ENCODE measurements around the gene SPTBN1.

The SPTBN1 gene

DNA sequence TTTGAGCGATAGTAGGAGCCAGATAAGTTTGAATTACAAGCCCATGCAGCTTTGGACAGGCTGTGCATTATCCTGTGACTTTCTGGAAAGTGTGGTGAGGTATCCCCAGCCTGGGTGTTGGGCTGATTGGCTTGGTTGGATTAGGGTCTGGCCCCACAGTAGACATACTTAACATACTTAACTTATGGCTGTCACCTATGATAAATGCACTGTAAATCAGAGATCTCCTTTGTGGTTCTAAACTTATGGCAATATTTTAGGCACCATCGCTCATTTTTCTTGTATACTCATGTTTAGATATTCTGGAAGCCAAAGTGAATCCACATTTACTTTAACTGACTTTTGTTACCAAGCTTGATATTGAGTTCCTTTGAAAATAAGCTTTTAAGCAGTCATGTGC is 54.8 kb downstream of the SPTBN1 start:
- Histone ChIP-seq H3K27ac (ENCODE audit: low read length) (no peak overlapping the region), H3K4me3 (ENCODE audit: low read length) (no peak overlapping the region), H2AFZ (ENCODE audit: low read depth, low read length) (no peak overlapping the region), H4K20me1 (ENCODE audit: insufficient read depth, low read length) (no peaks in the 10 kb centered on the region), H3K4me2 (ENCODE audit: low read length) (no peak overlapping the region), H3K79me2 (ENCODE audit: low read length) (no peaks in the 10 kb centered on the region), H3K36me3 (replicated peaks; ENCODE audit: low read depth, low read length) (no peaks in the 10 kb centered on the region), H3K27me3 (ENCODE audit: low read depth, low read length) (no peaks in the 10 kb centered on the region), H3K4me1 (ENCODE audit: low read length) (no peaks in the 10 kb centered on the region), H3K9ac (ENCODE audit: low read length) (no peak overlapping the region), H3K9me3 (ENCODE audit: insufficient read depth, low read length) (no peaks in the 10 kb centered on the region)
- TF ChIP-seq CTCF (IDR thresholded peaks at IDR 0.05; ENCODE audit: low read depth, low read length) (no peak), EZH2phosphoT487 (IDR thresholded peaks at IDR 0.05; ENCODE audit: low read depth) (no peak)

DNA sequence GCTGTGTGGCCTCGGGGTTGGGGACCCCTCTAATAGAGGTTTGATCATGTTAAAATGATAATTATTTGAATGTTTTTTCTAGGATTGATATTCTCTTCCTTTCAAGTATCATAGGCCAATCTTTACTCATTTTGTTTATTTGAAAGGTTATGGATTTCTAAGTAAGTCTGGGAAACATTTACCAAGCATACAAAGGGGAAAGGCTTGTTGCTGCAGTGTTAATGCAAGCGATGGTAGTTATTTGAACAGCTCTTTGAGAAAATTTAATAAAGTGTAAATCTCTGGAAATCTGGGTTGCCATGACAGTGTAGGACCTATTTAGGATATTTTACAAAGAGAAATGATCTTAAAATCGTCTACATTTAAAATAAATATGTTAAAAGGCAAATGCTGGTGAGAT is 56.1 kb downstream of the SPTBN1 start:
- Histone ChIP-seq H3K4me3 (ENCODE audit: low read length) (no peak overlapping the region), H2AFZ (ENCODE audit: low read depth, low read length) (no peak overlapping the region), H3K9me3 (ENCODE audit: insufficient read depth, low read length) (no peaks in the 10 kb centered on the region), H4K20me1 (ENCODE audit: insufficient read depth, low read length) (no peaks in the 10 kb centered on the region), H3K79me2 (ENCODE audit: low read length) (no peaks in the 10 kb centered on the region), H3K9ac (ENCODE audit: low read length) (no peak overlapping the region), H3K27ac (ENCODE audit: low read length) (no peak overlapping the region), H3K4me2 (ENCODE audit: low read length) (no peak overlapping the region), H3K27me3 (ENCODE audit: low read depth, low read length) (no peaks in the 10 kb centered on the region), H3K36me3 (replicated peaks; ENCODE audit: low read depth, low read length) (no peaks in the 10 kb centered on the region), H3K4me1 (ENCODE audit: low read length) (no peaks in the 10 kb centered on the region)
- TF ChIP-seq EZH2phosphoT487 (IDR thresholded peaks at IDR 0.05; ENCODE audit: low read depth) (no peak), CTCF (IDR thresholded peaks at IDR 0.05; ENCODE audit: low read depth, low read length) (no peak)

DNA sequence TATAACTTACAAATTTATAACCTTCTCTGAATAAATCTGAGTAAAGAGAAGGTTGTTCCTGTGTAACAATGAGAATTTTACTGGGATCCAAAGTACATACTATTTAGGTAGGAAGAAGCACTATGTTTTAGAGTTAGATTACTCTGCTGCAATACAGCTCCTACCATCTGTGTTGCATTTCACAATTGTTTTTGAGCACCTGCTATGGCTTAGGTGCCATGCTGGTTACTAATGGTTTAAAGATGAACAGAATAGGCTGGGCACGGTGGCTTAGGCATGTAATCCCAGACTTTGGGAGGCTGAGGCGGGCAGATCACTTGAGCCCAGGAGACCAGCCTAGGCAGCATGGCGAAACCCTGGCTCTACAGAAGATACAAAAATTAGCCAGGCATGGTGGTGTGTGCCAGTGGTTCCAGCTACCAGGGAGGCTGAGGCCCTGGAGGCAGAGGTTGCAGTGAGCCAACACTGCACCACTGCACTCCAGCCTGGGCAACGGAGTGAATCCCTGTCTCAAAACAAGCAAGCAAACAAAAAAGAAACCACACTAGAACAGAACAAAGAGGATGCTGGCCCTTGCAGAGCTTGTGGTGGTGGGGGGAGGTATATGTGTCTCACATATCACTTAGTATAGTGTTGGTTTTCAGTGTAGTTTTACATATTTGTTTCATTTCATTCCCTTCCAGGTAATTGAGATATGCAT is 56.7 kb downstream of the SPTBN1 start:
- no peak overlapping the region for H2AFZ ChIP-seq (ENCODE audit: low read depth, low read length)

DNA sequence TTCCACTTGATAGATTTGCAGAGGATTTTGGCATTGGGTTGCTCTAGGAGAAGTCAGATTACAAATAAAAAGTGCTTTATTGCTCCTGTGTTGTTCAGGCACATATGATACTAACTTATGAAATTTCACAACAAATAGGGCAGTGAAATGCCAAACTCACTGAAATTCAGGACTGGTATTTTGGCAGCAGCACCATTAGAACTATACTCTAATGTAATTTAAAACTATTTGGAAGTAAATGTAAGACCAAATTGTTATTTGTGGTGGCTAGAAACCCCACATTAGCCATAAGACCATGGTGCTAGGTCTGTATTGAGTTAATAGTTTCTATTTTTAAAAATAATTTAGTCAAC is 57.2 kb downstream of the SPTBN1 start:
- H3K9me3 ChIP-seq (ENCODE audit: insufficient read depth, low read length), result no peaks in the 10 kb centered on the region
- no peak overlapping the region for H3K27ac ChIP-seq (ENCODE audit: low read length)
- H3K4me2 ChIP-seq (ENCODE audit: low read length), result no peak overlapping the region
- no peak for TF ChIP-seq CTCF (IDR thresholded peaks at IDR 0.05; ENCODE audit: low read depth, low read length)
- no peak for TF ChIP-seq EZH2phosphoT487 (IDR thresholded peaks at IDR 0.05; ENCODE audit: low read depth)
- no peaks in the 10 kb centered on the region for H4K20me1 ChIP-seq (ENCODE audit: insufficient read depth, low read length)
- H2AFZ ChIP-seq (ENCODE audit: low read depth, low read length), result no peak overlapping the region
- no peaks in the 10 kb centered on the region for H3K36me3 ChIP-seq (replicated peaks; ENCODE audit: low read depth, low read length)
- no peaks in the 10 kb centered on the region for H3K4me1 ChIP-seq (ENCODE audit: low read length)
- H3K27me3 ChIP-seq (ENCODE audit: low read depth, low read length), result no peaks in the 10 kb centered on the region
- no peak overlapping the region for H3K9ac ChIP-seq (ENCODE audit: low read length)
- H3K4me3 ChIP-seq (ENCODE audit: low read length), result no peak overlapping the region
- H3K79me2 ChIP-seq (ENCODE audit: low read length), result no peaks in the 10 kb centered on the region

More for the DNA sequence above, 56.7 kb downstream of the SPTBN1 start:
- Histone ChIP-seq H3K36me3 (replicated peaks; ENCODE audit: low read depth, low read length) (no peaks in the 10 kb centered on the region), H3K9ac (ENCODE audit: low read length) (no peak overlapping the region), H3K79me2 (ENCODE audit: low read length) (no peaks in the 10 kb centered on the region), H3K27ac (ENCODE audit: low read length) (no peak overlapping the region), H3K4me1 (ENCODE audit: low read length) (no peaks in the 10 kb centered on the region), H3K9me3 (ENCODE audit: insufficient read depth, low read length) (no peaks in the 10 kb centered on the region), H3K4me3 (ENCODE audit: low read length) (no peak overlapping the region), H4K20me1 (ENCODE audit: insufficient read depth, low read length) (no peaks in the 10 kb centered on the region), H3K27me3 (ENCODE audit: low read depth, low read length) (no peaks in the 10 kb centered on the region), H3K4me2 (ENCODE audit: low read length) (no peak overlapping the region)
- no peak for TF ChIP-seq EZH2phosphoT487 (IDR thresholded peaks at IDR 0.05; ENCODE audit: low read depth)
- no peak for TF ChIP-seq CTCF (IDR thresholded peaks at IDR 0.05; ENCODE audit: low read depth, low read length)
